Uterus (tissue), 4 donors: ENCODE data around the gene GNG7. TPM values are rescaled to one million over a fixed set of nuclear protein-coding genes. Genes with fewer than 3 reads are reported as not detected.

Experiments
- DNase-seq, 2 donors: peaks; one replicate each; pipeline ENCODE4 v3.0.0-alpha.2; 2019 to 2020
- H3K27ac ChIP-seq, 2 donors: fragments of 200-600 bp; sonication (generic); 1 replicate in 1 of 2; 2 replicates in 1 of 2; pipeline ENCODE4 v1.5.1; 2016 to 2018
- H3K27me3 ChIP-seq, 2 donors: fragments of 200-600 bp; sonication (generic); one replicate each; pipeline ENCODE4 v1.5.1; 2018 to 2019; ENCODE audit warnings: control low read depth in 1 of 2
- H3K36me3 ChIP-seq, 2 donors: fragments of 200-600 bp; sonication (generic); one replicate each; pipeline ENCODE4 v1.5.1; 2019; ENCODE audit warnings: control low read depth in 1 of 2
- H3K4me1 ChIP-seq, 2 donors: fragments of 200-600 bp; sonication (generic); one replicate each; pipeline ENCODE4 v1.5.1; 2018 to 2019; ENCODE audit warnings: control low read depth in 1 of 2
- H3K4me3 ChIP-seq, 2 donors: fragments of 200-600 bp; sonication (generic); 1 replicate in 1 of 2; 2 replicates in 1 of 2; pipeline ENCODE4 v1.5.1; 2018 to 2019; ENCODE audit warnings: mild to moderate bottlenecking in 1 of 2
- H3K9me3 ChIP-seq, 2 donors: fragments of 200-600 bp; sonication (generic); one replicate each; pipeline ENCODE4 v1.5.1; 2019; ENCODE audit warnings: control low read depth in 1 of 2
- CTCF ChIP-seq, 4 experiments: fragments of 200-600 bp in 2 of 4; fragments of 450-650 bp in 2 of 4; sonication (generic) in 2 of 4; IDR thresholded peaks; one replicate each; pipeline ENCODE4 v1.5.1; 2016 to 2019; ENCODE audit warnings: antibody characterized with exemption in 4 of 4, mild to moderate bottlenecking in 2 of 4, moderate library complexity in 1 of 4
- POLR2A ChIP-seq, 2 donors: fragments of 450-650 bp; IDR thresholded peaks; one replicate each; pipeline ENCODE4 v1.6.1; 2016; ENCODE audit warnings: antibody characterized with exemption in 2 of 2, mild to moderate bottlenecking in 1 of 2, moderate library complexity in 1 of 2
- intact Hi-C: fragments of 100-400 bp; cut with DNase I; formaldehyde crosslinking; loops from one replicate; pipeline ENCODE4 v1.15.1; 2023; ENCODE audit warnings: low total_unique reads
- total RNA-seq, 4 donors: library from RNA; depleted of rRNA in 3 of 4; stranded (reverse); fragments of >200 nt in 3 of 4; gene quantifications; one replicate each; pipeline versions ENCODE4 v1.1.0 to v1.2.4, GENCODE V29; 2014 to 2023
- donor health status: DM: yes; HTN: yes; CAD: no.

GNG7 gene
- total RNA-seq, 4 donors from 2014 or later = 0.88 to 11.1 (median 3.2) TPM

GRCh38 chr19:2641332-2641698, 61.2 kb downstream of the GNG7 start:
- no peaks in the 10 kb centered on the region for H3K4me1 ChIP-seq
- intact Hi-C loops = loop anchor here (10.0 kb wide), 1 partner anchor 113 kb away; no protein-coding TSS in a partner anchor
- no peak for TF ChIP-seq CTCF (IDR thresholded peaks at IDR 0.05)
- TF ChIP-seq POLR2A (IDR thresholded peaks at IDR 0.05) = no peak
- no peak for DNase-seq
- H3K27ac ChIP-seq = no peak overlapping the region
- no peaks in the 10 kb centered on the region for H3K9me3 ChIP-seq
- no peaks in the 10 kb centered on the region for H3K36me3 ChIP-seq
- no peak overlapping the region for H3K4me3 ChIP-seq
- H3K27me3 ChIP-seq = no peaks in the 10 kb centered on the region

- Histone ChIP-seq H3K27ac (no peak overlapping the region), H3K9me3 (no peaks in the 10 kb centered on the region), H3K4me3 (no peak overlapping the region), H3K36me3 (no peaks in the 10 kb centered on the region), H3K4me1 (no peaks in the 10 kb centered on the region), H3K27me3 (no peaks in the 10 kb centered on the region)
- intact Hi-C loops = loop anchor here (10.0 kb wide), 1 partner anchor 114 kb away; no protein-coding TSS in a partner anchor
- TF ChIP-seq CTCF (IDR thresholded peaks at IDR 0.05) = no peak
- TF ChIP-seq POLR2A (IDR thresholded peaks at IDR 0.05) = no peak
- DNase-seq = no peak
These were observed 61.7 kb downstream of the GNG7 start for GRCh38 chr19:2640563-2641331.

- intact Hi-C loops = loop anchor here (10.0 kb wide), 1 partner anchor 115 kb away; no protein-coding TSS in a partner anchor
- DNase-seq = no peak
- Histone ChIP-seq H3K9me3 (no peaks in the 10 kb centered on the region), H3K27ac (no peak overlapping the region), H3K27me3 (no peaks in the 10 kb centered on the region), H3K36me3 (no peaks in the 10 kb centered on the region), H3K4me1 (no peaks in the 10 kb centered on the region), H3K4me3 (no peak overlapping the region)
- no peak for TF ChIP-seq POLR2A (IDR thresholded peaks at IDR 0.05)
- no peak for TF ChIP-seq CTCF (IDR thresholded peaks at IDR 0.05)
These were observed 62.5 kb downstream of the GNG7 start for GRCh38 chr19:2639999-2640398.

- no peaks in the 10 kb centered on the region for H3K36me3 ChIP-seq
- no peak for DNase-seq
- no peak overlapping the region for H3K4me3 ChIP-seq
- no peaks in the 10 kb centered on the region for H3K27me3 ChIP-seq
- no peaks in the 10 kb centered on the region for H3K4me1 ChIP-seq
- no peak overlapping the region for H3K27ac ChIP-seq
- TF ChIP-seq POLR2A (IDR thresholded peaks at IDR 0.05) (no peak), CTCF (IDR thresholded peaks at IDR 0.05) (no peak)
- H3K9me3 ChIP-seq = no peaks in the 10 kb centered on the region
- intact Hi-C loops = no loop called here
These were observed 64.0 kb downstream of the GNG7 start for GRCh38 chr19:2638417-2638940.

- H3K4me1 ChIP-seq = no peaks in the 10 kb centered on the region
- H3K9me3 ChIP-seq = no peaks in the 10 kb centered on the region
- intact Hi-C loops = no loop called here
- TF ChIP-seq POLR2A (IDR thresholded peaks at IDR 0.05) (no peak), CTCF (IDR thresholded peaks at IDR 0.05) (peak; percentile 79 to 90 (median 80))
- peak; percentile 52 to 54 for DNase-seq
- H3K27ac ChIP-seq = no peak overlapping the region
- no peak overlapping the region for H3K4me3 ChIP-seq
- H3K27me3 ChIP-seq = no peaks in the 10 kb centered on the region
- H3K36me3 ChIP-seq = no peaks in the 10 kb centered on the region
These were observed 65.4 kb downstream of the GNG7 start for GRCh38 chr19:2636897-2637683.
